DMS 273 (cell line): ENCODE measurements around the gene WIPF2.

Source experiments
- DNase-seq: peaks from one replicate; lab custom pipeline; 2025; ENCODE audit not compliant: unreplicated experiment; lab: John Stamatoyannopoulos, UW

Gene WIPF2, protein sequence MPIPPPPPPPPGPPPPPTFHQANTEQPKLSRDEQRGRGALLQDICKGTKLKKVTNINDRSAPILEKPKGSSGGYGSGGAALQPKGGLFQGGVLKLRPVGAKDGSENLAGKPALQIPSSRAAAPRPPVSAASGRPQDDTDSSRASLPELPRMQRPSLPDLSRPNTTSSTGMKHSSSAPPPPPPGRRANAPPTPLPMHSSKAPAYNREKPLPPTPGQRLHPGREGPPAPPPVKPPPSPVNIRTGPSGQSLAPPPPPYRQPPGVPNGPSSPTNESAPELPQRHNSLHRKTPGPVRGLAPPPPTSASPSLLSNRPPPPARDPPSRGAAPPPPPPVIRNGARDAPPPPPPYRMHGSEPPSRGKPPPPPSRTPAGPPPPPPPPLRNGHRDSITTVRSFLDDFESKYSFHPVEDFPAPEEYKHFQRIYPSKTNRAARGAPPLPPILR

DNA sequence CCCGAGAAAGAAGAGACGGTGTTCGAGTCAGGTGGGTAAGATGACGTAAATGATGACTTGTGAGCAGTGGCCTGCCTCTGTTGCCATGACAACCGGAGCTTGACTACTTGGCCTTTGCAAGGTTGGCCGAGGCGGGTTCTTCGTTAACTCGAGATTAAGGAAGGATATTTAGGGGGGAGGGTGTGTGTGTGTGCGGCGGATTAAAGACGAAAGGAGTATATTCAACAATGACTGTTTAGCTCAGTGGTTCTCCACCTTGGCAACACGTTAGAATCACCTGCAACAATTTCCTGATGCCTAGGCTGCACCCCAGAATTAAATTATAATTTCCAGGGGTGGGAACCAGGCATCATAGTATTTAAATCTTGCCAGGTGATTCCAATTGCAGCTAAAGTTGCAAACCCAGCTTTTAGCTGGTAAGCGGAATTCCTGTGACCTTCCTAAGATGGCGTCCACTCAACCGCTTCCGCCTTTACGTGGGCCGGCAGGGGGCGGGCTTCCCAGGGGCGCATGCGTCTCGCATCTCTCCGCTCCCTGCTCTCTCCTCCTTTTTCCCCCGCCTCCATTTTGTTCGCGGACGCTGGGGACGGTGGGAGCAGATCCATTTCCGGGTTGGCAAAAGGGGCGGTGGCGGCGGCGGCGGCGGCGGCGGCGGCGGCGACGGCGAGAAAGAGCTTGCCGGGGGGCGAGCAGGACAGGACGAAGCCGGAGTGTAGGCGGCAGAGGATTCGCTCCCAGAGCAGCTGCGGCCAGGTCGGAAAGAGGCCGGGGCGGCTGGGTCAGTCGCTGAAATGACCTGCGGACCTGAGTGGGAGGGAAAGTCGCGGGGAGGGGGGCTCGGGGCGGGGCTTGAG lies at the start of gene WIPF2:
Gene WIPF2 (plus strand): TSS at position 565 of the 854 bp plus-strand sequence. CDS start 37,156 bp downstream, outside the sequence.
- peak; percentile 99 for DNase-seq

DNA sequence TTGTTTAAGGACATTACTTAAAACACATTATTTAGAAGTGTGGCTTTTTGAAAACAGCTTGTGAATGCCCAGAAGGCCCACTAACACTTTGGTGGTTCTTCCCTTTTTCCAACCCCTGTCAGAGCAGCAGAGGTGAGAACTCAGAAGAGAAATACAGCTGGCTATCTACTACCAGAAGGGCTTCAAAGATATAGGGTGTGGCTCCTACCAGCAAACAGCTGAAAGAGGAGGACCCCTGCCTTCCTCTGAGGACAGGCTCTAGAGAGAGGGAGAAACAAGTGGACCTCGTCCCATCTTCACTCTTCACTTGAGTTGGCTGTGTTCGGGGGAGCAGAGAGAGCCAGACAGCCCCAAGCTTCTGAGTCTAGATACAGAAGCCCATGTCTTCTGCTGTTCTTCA lies 48.8 kb upstream of the WIPF2 start:
- no peak for DNase-seq

GRCh38 chr17:40171750-40172149 lies 47.4 kb upstream of the WIPF2 start:
- no peak for DNase-seq

- no peak for DNase-seq
These were observed 45.9 kb upstream of the WIPF2 start for GRCh38 chr17:40173091-40173777.

DNA sequence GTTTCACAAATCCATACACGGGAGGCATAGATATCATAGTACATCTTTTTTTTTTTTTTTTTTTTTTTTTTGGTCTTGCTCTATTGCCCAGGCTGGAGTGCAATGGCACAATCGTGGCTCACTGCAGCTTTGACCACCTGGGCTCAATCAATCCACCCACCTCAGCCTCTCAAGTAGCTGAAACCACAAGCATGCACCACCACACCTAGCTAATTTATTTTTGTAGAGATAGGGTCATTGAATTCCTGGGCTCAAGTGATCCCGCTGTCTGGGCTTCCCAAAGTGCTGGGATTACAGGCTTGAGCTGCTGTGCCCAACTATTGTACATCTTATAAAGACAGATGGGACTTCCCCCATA lies 45.3 kb upstream of the WIPF2 start:
- no peak for DNase-seq

DNA sequence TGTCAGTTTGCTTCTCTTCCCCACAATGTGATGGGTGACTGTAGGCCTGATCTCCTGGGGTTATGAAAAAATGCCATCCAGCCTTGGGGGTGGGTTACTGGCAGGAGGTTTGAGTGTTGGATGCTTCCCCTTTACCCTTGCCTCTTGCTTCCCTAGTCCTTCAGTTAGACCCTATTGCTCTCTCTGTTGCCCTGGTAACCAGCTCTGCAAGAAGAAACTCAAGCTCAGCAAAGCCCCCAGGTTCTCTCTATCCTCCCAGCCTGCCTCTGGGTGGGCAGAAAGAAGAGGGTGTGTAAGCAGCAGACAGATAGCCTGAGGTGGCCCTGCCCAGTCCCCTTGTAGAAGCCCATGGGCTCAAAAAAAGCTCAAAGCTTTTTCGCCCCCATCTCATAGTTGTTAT lies 44.6 kb upstream of the WIPF2 start:
- no peak for DNase-seq

DNA sequence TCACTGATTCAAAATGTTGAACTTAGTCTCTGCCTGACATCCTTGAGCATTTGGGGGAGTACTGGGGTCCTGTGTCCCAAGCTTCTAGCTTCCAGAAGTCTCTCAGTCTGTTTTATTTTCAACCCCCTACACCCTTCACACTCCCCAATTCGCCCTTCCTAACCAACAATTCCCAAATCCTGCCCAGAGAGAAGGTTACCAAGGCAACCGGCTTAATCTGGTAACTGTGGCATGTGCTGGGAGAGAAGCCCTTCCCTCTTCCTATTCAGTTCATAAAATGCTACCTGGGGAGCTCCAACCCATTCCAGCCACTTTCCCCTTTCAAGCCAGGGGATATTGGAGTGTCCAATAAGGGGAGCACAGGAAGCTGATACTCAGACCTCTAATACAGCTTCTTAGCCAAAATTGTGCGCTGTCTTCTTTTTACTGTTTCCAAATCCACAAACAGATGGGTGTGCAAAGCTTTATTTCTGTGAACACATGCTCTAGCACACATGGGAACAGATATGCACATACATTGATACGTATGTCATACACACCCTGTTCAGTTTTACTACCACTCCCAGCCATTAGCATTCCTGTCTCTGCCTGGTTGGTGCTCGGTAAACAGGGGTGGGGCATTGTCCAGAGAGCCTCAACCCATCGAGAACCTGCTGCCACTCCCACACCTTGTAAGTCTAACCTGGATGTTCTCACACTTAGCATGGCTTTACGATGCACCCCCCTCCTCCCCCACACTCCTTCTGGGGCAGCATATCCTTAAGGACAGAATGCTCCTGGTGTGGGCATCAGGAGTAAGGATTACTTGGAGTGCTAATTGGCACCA lies 43.0 kb upstream of the WIPF2 start:
- peak; percentile 41 for DNase-seq

DNA sequence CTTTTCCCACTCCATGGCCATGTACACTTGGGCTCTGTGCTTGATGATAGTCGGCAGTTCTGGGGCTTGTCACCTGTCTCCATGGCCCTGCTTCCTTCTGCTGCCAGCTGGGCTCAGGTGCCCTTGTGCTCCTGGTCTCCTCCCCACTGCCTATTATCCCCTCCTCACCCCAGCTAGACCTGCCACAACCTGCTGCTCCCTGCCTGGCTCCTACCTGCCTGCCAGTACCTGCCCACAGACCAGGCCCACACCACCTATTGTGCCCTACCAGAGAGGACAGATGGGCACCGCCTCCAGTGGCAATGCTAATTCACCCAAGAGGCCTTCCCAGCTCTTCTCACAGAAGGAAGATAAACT lies 42.4 kb upstream of the WIPF2 start:
- peak; percentile 57 for DNase-seq

DNA sequence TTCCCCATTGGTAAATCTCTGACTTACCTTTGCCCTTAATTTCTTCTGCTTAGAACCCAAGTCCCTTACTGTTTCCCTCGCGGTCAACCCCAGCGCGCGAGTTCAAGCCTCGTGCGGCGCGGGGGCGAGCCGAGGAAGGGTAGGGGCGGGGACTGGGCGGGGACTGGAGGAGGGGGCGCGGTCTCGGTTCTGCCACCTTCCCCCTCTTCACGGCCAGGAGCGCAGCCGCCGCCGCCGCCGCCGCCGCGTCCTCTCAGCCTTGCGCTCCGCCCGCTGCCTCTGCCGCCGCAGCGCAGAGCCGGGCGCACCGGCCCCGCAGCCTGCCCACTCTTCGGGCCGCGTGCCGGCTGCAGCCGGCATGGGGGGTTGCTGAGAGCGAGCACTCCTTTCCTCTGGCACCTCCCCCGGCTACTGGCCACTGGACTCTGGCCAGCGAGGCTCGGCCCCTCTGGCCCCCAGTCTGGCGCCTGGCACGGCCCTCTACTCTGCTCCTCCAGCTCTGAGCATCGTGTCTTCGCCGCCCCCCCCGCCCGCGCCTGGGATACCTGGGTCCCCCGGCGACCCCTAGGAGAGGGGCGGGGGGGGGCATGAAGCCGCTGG lies 41.7 kb upstream of the WIPF2 start, which contains the start of gene RAPGEFL1:
Gene RAPGEFL1 (plus strand): TSS at position 196 of the 600 bp plus-strand sequence. CDS start 392 bp downstream, at position 588.
- DNase-seq, result peak; percentile 91

GRCh38 chr17:40178021-40178601 lies 41.0 kb upstream of the WIPF2 start:
- no peak for DNase-seq

- DNase-seq, result no peak
These were observed 40.4 kb upstream of the WIPF2 start for GRCh38 chr17:40178660-40179059.

- DNase-seq, result peak; percentile 25
These were observed 39.0 kb upstream of the WIPF2 start for GRCh38 chr17:40179923-40180659.

- no peak for DNase-seq
These were observed 38.4 kb upstream of the WIPF2 start for GRCh38 chr17:40180694-40181093.

DNA sequence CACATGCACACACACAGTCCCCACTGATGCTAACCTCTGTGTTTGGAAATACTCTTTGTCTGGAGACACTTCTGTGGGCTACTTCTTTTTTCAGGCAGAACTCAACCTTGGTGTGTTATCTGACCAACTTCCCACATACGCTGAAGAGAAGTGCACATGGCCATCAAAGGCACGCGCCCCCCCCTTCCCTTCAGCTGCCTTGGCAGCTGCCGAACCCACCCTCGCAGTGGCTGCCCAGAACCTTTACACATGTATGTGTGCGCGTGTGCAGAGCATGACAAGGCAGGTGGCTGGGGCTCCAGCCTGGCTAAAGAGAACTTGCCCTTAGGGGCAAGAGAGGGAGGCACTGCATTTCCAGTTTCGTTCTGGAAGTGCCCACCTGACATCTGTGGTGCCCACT lies 37.9 kb upstream of the WIPF2 start:
- no peak for DNase-seq

DNA sequence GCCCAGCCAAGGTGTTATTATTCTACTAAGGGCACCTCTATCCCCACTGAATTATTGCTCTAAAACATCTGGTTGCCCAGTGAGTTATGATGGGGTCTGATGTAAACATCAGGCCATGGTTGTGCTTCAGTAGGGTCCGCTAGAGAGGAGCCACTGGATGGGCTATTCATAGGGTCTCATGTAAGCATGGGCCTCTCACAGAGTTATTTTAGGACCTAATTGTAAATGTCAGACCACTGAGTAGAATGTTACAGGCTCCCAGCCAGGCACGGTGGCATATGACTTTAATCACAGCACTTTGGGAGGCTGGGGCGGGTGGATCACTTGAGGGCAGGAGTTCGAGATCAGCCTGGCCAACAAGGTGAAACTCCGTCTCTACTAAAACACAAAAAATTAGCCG lies 36.5 kb upstream of the WIPF2 start:
- DNase-seq, result no peak

DNA sequence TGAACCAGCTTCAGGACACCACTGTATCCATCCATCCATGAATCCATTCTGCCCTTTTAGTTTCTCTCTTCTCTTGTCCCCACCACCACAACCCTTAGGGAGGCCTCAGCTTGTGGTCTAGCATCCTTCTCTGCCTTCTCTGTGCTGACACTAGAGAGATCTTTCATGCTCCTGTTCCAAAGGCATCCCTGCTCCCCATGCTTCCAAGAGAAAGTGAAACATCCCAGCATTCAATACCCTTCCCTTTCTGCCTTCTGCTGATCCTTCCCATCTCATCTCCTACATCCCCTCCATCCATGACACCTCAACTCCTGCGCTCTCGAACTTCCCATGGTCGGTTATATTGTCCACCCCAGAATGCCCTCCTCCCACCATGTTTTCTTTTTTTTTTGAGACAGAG lies 31.9 kb upstream of the WIPF2 start:
- no peak for DNase-seq

GRCh38 chr17:40188694-40189093 lies 30.4 kb upstream of the WIPF2 start:
- no peak for DNase-seq

DNA sequence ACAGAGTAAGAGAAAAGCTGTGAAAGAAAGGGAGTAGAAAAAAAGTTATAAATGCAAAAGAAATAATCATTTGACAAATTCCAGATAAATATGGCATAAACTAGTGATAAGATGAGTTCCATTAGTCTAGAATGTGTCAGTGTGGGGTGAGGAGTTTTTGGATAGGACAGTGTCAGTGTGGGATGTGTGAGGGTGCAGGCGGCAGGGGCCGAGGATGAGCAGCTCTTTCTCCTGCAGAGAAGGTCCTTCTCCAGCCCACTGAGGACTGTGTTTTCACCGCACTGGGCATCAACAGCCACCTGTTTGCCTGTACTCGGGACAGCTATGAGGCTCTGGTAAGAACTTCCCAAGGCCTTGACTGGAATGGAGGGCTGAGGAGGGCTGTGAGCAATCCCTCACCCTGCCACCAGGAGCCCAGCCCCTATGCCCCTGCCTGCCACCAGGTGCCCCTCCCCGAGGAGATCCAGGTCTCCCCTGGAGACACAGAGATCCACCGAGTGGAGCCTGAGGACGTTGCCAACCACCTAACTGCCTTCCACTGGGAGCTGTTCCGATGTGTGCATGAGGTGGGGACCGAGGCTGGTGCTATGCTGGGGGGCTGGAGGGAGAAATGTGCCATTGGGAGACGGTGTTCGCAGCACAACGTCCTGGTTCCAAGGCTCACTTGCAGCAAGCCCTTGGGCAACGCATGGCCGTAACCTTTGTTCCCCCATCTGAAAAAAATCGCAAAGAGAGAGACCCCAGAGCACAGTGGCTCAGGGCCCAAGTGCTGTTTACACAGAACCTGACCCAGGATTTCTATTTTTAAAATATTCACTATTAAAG lies 28.7 kb upstream of the WIPF2 start:
- peak; percentile 77 for DNase-seq
